ENCODE data around the gene ADAMTS2. TPM values are rescaled to one million over a fixed set of nuclear protein-coding genes. Genes with fewer than 3 reads are reported as not detected.

The ADAMTS2 gene
- total RNA-seq, 5 donors from 2014 or later (not counting 1 experiment from before 2014, with no cell fraction given): 0.09 to 0.23 TPM; not detected in 3

- no peaks in the 10 kb centered on the region for H3K36me3 Mint-ChIP-seq
- no peak overlapping the region for H3K4me3 Mint-ChIP-seq
- H3K27me3 Mint-ChIP-seq: peaks cover 11 to 13% of the 10 kb centered on the region in 2 donors
- POLR2A ChIA-PET: no interaction called here
- no peak overlapping the region for H3K27ac Mint-ChIP-seq
- no peak for DNase-seq
- ATAC-seq (replicated peaks in 1 of 4): no peak
- Histone ChIP-seq H3K27me3 (replicated peaks in 1 of 2; ENCODE audit: control insufficient read depth in 2 of 2, extremely low read depth in 1 of 2, insufficient read depth in 2 of 2, low read length in 1 of 2) (peaks cover 2 to 15% of the 10 kb centered on the region in 2 experiments), H3K36me3 (ENCODE audit: control insufficient read depth in 2 of 2, extremely low read depth in 1 of 2, insufficient read depth in 1 of 2, low read length in 1 of 2) (no peaks in the 10 kb centered on the region), H3K4me1 (ENCODE audit: control insufficient read depth in 1 of 2, extremely low read depth in 1 of 2, insufficient read depth in 2 of 2, low read length in 2 of 2) (no peaks in the 10 kb centered on the region), H3K9me3 (no peaks in the 10 kb centered on the region), H3K4me3 (ENCODE audit: control insufficient read depth in 1 of 2, extremely low read depth in 1 of 2, low read length in 1 of 2) (no peak overlapping the region), H3K27ac (ENCODE audit: low read length) (no peak overlapping the region)
- 86% methylated on average over 10 of the region's 13 CpGs for WGBS (ENCODE audit: insufficient coverage)
- H3K9me3 Mint-ChIP-seq: no peaks in the 10 kb centered on the region
- H3K4me1 Mint-ChIP-seq: no peaks in the 10 kb centered on the region
- CTCF ChIA-PET: no interaction called here
Observed at GRCh38 chr5:179332741-179333290, 12.4 kb downstream of the ADAMTS2 start.

GRCh38 chr5:179331591-179332375 is 13.5 kb downstream of the ADAMTS2 start:
- H3K27me3 ChIP-seq (replicated peaks in 1 of 2; ENCODE audit: control insufficient read depth in 2 of 2, extremely low read depth in 1 of 2, insufficient read depth in 2 of 2, low read length in 1 of 2): peaks cover 2 to 19% of the 10 kb centered on the region in 2 experiments
- no peak overlapping the region for H3K27ac ChIP-seq (ENCODE audit: low read length)
- POLR2A ChIA-PET: no interaction called here
- no peak for ATAC-seq (replicated peaks in 1 of 4)
- peaks cover 12 to 23% of the 10 kb centered on the region in 2 donors for H3K27me3 Mint-ChIP-seq
- H3K36me3 Mint-ChIP-seq: no peaks in the 10 kb centered on the region
- 52% methylated on average over 2 of the region's 8 CpGs for WGBS (ENCODE audit: insufficient coverage)
- H3K36me3 ChIP-seq (ENCODE audit: control insufficient read depth in 2 of 2, extremely low read depth in 1 of 2, insufficient read depth in 1 of 2, low read length in 1 of 2): no peaks in the 10 kb centered on the region
- H3K4me1 Mint-ChIP-seq: no peaks in the 10 kb centered on the region
- CTCF ChIA-PET: no interaction called here
- H3K9me3 ChIP-seq: no peaks in the 10 kb centered on the region
- no peak overlapping the region for H3K27ac Mint-ChIP-seq
- H3K4me3 ChIP-seq (ENCODE audit: control insufficient read depth in 1 of 2, extremely low read depth in 1 of 2, low read length in 1 of 2): no peak overlapping the region
- no peaks in the 10 kb centered on the region for H3K9me3 Mint-ChIP-seq
- no peak overlapping the region for H3K4me3 Mint-ChIP-seq
- no peak for DNase-seq
- H3K4me1 ChIP-seq (ENCODE audit: control insufficient read depth in 1 of 2, extremely low read depth in 1 of 2, insufficient read depth in 2 of 2, low read length in 2 of 2): no peaks in the 10 kb centered on the region

GRCh38 chr5:179330186-179330900 is 14.9 kb downstream of the ADAMTS2 start:
- DNase-seq (no peak), ATAC-seq (replicated peaks in 1 of 4) (no peak)
- Histone ChIP-seq H3K4me1 (ENCODE audit: control insufficient read depth in 1 of 2, extremely low read depth in 1 of 2, insufficient read depth in 2 of 2, low read length in 2 of 2) (no peaks in the 10 kb centered on the region), H3K27me3 (replicated peaks in 1 of 2; ENCODE audit: control insufficient read depth in 2 of 2, extremely low read depth in 1 of 2, insufficient read depth in 2 of 2, low read length in 1 of 2) (peaks cover 2 to 27% of the 10 kb centered on the region in 2 experiments), H3K9me3 (no peaks in the 10 kb centered on the region), H3K4me3 (ENCODE audit: control insufficient read depth in 1 of 2, extremely low read depth in 1 of 2, low read length in 1 of 2) (no peak overlapping the region), H3K27ac (ENCODE audit: low read length) (no peak overlapping the region), H3K36me3 (ENCODE audit: control insufficient read depth in 2 of 2, extremely low read depth in 1 of 2, insufficient read depth in 1 of 2, low read length in 1 of 2) (no peaks in the 10 kb centered on the region)
- Mint-ChIP-seq H3K4me1 (no peaks in the 10 kb centered on the region), H3K36me3 (no peaks in the 10 kb centered on the region), H3K4me3 (no peak overlapping the region), H3K27me3 (peaks cover 12 to 23% of the 10 kb centered on the region in 2 donors), H3K27ac (no peak overlapping the region), H3K9me3 (no peaks in the 10 kb centered on the region)
- 67% methylated on average over 12 of the region's 13 CpGs for WGBS (ENCODE audit: insufficient coverage)
- CTCF ChIA-PET: no interaction called here
- POLR2A ChIA-PET: no interaction called here

- Mint-ChIP-seq H3K27me3 (peaks cover 12 to 30% of the 10 kb centered on the region in 2 donors), H3K36me3 (no peaks in the 10 kb centered on the region), H3K27ac (no peak overlapping the region), H3K9me3 (no peaks in the 10 kb centered on the region), H3K4me1 (no peaks in the 10 kb centered on the region), H3K4me3 (no peak overlapping the region)
- DNase-seq (no peak), ATAC-seq (replicated peaks in 1 of 4) (no peak)
- no peak overlapping the region for H3K27ac ChIP-seq (ENCODE audit: low read length)
- 94% methylated on average over 4 of the region's 6 CpGs for WGBS (ENCODE audit: insufficient coverage)
- H3K4me1 ChIP-seq (ENCODE audit: control insufficient read depth in 1 of 2, extremely low read depth in 1 of 2, insufficient read depth in 2 of 2, low read length in 2 of 2): no peaks in the 10 kb centered on the region
- H3K4me3 ChIP-seq (ENCODE audit: control insufficient read depth in 1 of 2, extremely low read depth in 1 of 2, low read length in 1 of 2): no peak overlapping the region
- no peaks in the 10 kb centered on the region for H3K9me3 ChIP-seq
- ChIA-PET CTCF (no interaction called here), POLR2A (no interaction called here)
- no peaks in the 10 kb centered on the region for H3K36me3 ChIP-seq (ENCODE audit: control insufficient read depth in 2 of 2, extremely low read depth in 1 of 2, insufficient read depth in 1 of 2, low read length in 1 of 2)
- peaks cover 0 to 31% of the 10 kb centered on the region in 2 experiments for H3K27me3 ChIP-seq (replicated peaks in 1 of 2; ENCODE audit: control insufficient read depth in 2 of 2, extremely low read depth in 1 of 2, insufficient read depth in 2 of 2, low read length in 1 of 2)
Observed at GRCh38 chr5:179328291-179328690, 17.0 kb downstream of the ADAMTS2 start.

- Mint-ChIP-seq H3K36me3 (no peaks in the 10 kb centered on the region), H3K4me3 (no peak overlapping the region), H3K9me3 (no peaks in the 10 kb centered on the region), H3K27ac (no peak overlapping the region), H3K27me3 (peaks cover 12 to 32% of the 10 kb centered on the region in 2 donors), H3K4me1 (no peaks in the 10 kb centered on the region)
- no peaks in the 10 kb centered on the region for H3K4me1 ChIP-seq (ENCODE audit: control insufficient read depth in 1 of 2, extremely low read depth in 1 of 2, insufficient read depth in 2 of 2, low read length in 2 of 2)
- no peaks in the 10 kb centered on the region for H3K9me3 ChIP-seq
- H3K27ac ChIP-seq (ENCODE audit: low read length): no peak overlapping the region
- ATAC-seq (replicated peaks in 1 of 4) (no peak), DNase-seq (no peak)
- H3K27me3 ChIP-seq (replicated peaks in 1 of 2; ENCODE audit: control insufficient read depth in 2 of 2, extremely low read depth in 1 of 2, insufficient read depth in 2 of 2, low read length in 1 of 2): peaks cover 0 to 37% of the 10 kb centered on the region in 2 experiments
- WGBS (ENCODE audit: insufficient coverage): 74% methylated on average over 12 of the region's 15 CpGs
- POLR2A ChIA-PET: no interaction called here
- H3K4me3 ChIP-seq (ENCODE audit: control insufficient read depth in 1 of 2, extremely low read depth in 1 of 2, low read length in 1 of 2): no peak overlapping the region
- CTCF ChIA-PET: interaction anchor here in 1 of 2 donors (0.6 kb wide), 1 partner anchor 486 kb away, joined by 3 read pairs; no protein-coding TSS in a partner anchor
- no peaks in the 10 kb centered on the region for H3K36me3 ChIP-seq (ENCODE audit: control insufficient read depth in 2 of 2, extremely low read depth in 1 of 2, insufficient read depth in 1 of 2, low read length in 1 of 2)
Observed at GRCh38 chr5:179327021-179327735, 18.1 kb downstream of the ADAMTS2 start.

Measured in T-cell (primary cell).